Colonic mucosa (tissue), 4 donors: ENCODE results near the gene AGPAT3. TPM values are rescaled to one million over a fixed set of nuclear protein-coding genes. Genes with fewer than 3 reads are reported as not detected.

Experiments used
- DNase-seq: peaks from one replicate; pipeline ENCODE4 v3.0.0-alpha.2; 2020
- H3K27ac ChIP-seq: fragments of 200-600 bp; one replicate; pipeline ENCODE4 v1.8.0; 2021
- H3K27me3 ChIP-seq: fragments of 200-600 bp; one replicate; pipeline ENCODE4 v1.8.0; 2021
- H3K36me3 ChIP-seq: fragments of 200-600 bp; one replicate; pipeline ENCODE4 v1.8.0; 2021
- H3K4me1 ChIP-seq: fragments of 200-600 bp; one replicate; pipeline ENCODE4 v1.8.0; 2021; ENCODE audit warnings: mild to moderate bottlenecking
- H3K4me3 ChIP-seq: fragments of 200-600 bp; one replicate; pipeline ENCODE4 v1.8.0; 2021
- H3K9ac ChIP-seq, 2 donors: one replicate each; pipeline ENCODE4 v1.7.0; 2013; ENCODE audit warnings: control low read depth in 2 of 2, low read depth in 2 of 2, low read length in 2 of 2
- H3K9me3 ChIP-seq: fragments of 200-600 bp; one replicate; pipeline ENCODE4 v1.8.0; 2021
- intact Hi-C: fragments of 100-400 bp; cut with DNase I; formaldehyde crosslinking; loops from one replicate; pipeline ENCODE4 v1.14.1; 2022
- total RNA-seq, 2 donors: library from RNA; stranded (reverse); fragmentation: NEBNext Ultra II Directional in 1 of 2; extraction: Animal tissue kit (Norgen Biotek cat#: 25700) in 1 of 2; gene quantifications; one replicate each; pipeline ENCODE4 v1.2.1, GENCODE V29; 2021
- TF ChIP-seq, protein P1 (sequence below): fragments of 200-600 bp; IDR thresholded peaks from one replicate; pipeline ENCODE4 v1.8.0; 2022; ENCODE audit warnings: antibody characterized with exemption, mild to moderate bottlenecking
- donor health status: healthy.
- donor health status: DM: no; HTN: no; CAD: no.
- donor health status: DM: no; HTN: no; CAD: no.

AGPAT3 gene
- total RNA-seq, 2 donors from 2014 or later = 82.2 to 101 TPM

DNA sequence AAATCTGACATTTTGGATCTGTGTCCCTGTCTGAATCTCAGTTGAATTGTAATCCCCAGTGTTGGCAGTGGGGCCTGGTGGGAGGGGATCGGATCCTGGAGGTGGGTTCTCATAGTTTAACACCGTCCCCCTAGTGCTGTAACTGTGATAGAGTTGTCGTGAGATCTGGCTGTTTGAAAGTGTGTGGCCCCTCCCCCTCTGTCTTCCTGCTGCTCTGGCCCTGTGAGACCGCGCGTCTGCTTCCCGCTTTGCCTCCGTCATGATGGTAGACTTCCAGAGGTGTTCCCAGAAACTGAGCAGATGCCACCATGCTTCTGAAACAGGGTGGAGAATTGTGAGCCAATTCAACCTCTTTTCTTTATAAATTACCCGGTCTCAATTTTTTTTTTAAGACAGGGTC is 25.0 kb downstream of the AGPAT3 start:
- DNase-seq = no peak
- Histone ChIP-seq H3K9me3 (no peaks in the 10 kb centered on the region), H3K4me3 (no peak overlapping the region), H3K27ac (no peak overlapping the region), H3K27me3 (no peaks in the 10 kb centered on the region), H3K4me1 (no peaks in the 10 kb centered on the region), H3K9ac (no peak overlapping the region), H3K36me3 (no peaks in the 10 kb centered on the region)
- intact Hi-C loops = no loop called here
- TF ChIP-seq, protein P1, sequence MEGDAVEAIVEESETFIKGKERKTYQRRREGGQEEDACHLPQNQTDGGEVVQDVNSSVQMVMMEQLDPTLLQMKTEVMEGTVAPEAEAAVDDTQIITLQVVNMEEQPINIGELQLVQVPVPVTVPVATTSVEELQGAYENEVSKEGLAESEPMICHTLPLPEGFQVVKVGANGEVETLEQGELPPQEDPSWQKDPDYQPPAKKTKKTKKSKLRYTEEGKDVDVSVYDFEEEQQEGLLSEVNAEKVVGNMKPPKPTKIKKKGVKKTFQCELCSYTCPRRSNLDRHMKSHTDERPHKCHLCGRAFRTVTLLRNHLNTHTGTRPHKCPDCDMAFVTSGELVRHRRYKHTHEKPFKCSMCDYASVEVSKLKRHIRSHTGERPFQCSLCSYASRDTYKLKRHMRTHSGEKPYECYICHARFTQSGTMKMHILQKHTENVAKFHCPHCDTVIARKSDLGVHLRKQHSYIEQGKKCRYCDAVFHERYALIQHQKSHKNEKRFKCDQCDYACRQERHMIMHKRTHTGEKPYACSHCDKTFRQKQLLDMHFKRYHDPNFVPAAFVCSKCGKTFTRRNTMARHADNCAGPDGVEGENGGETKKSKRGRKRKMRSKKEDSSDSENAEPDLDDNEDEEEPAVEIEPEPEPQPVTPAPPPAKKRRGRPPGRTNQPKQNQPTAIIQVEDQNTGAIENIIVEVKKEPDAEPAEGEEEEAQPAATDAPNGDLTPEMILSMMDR = no peak

DNA sequence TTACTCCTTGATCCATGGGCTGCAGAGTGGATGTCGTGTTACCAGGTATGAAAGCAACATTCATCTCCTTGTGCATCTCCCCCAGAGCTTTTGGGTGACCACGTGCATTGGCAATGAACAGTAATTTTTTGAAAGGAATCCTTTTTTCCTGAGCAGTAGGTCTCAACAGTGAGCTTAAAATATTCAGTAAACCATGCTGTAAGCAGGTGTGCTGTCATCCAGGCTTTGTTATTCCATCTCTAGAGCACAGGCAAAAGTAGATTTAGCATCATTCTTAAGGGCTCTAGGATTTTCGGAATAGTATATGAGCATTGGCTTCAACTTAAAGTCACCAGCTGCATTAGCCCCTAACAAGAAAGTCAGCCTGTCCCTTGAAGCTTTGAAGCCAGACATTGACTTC is 27.3 kb downstream of the AGPAT3 start:
- H3K9me3 ChIP-seq = no peaks in the 10 kb centered on the region
- H3K27ac ChIP-seq = no peak overlapping the region
- no peaks in the 10 kb centered on the region for H3K36me3 ChIP-seq
- H3K4me3 ChIP-seq = no peak overlapping the region
- no peaks in the 10 kb centered on the region for H3K4me1 ChIP-seq
- no peaks in the 10 kb centered on the region for H3K27me3 ChIP-seq
- intact Hi-C loops = no loop called here
- TF ChIP-seq, protein P1 = no peak
- no peak overlapping the region for H3K9ac ChIP-seq
- no peak for DNase-seq

DNA sequence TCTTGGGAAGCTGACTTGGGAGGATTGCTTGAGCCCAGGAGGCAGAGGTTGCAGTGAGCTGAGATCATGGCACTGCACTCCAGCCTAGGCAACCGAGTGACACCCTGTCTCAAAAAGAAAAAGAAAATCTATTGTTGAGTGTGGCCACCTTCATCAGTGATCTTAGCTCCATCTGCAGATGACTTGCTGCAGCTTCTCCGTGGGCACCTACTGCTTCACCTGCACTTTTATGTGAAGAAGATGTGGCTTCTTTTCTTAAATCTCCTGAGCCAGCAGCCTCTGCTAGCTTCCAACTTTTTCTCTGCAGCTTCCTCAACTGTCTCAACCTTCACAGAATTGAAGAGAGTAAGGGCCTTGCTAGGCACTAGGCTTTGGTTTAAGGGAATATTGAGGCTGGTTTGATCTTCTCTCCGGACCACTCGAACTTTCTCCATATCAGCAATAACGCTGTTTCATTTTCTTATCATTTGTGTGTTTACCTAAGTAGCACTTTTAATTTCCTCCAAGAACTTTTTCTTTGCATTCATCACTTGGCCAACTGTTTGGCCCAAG is 28.0 kb downstream of the AGPAT3 start:
- H3K36me3 ChIP-seq = no peaks in the 10 kb centered on the region
- intact Hi-C loops = no loop called here
- H3K4me3 ChIP-seq = no peak overlapping the region
- H3K4me1 ChIP-seq = no peaks in the 10 kb centered on the region
- H3K9me3 ChIP-seq = no peaks in the 10 kb centered on the region
- no peaks in the 10 kb centered on the region for H3K27me3 ChIP-seq
- no peak overlapping the region for H3K9ac ChIP-seq
- no peak for DNase-seq
- H3K27ac ChIP-seq = no peak overlapping the region
- TF ChIP-seq, protein P1 = no peak

DNA sequence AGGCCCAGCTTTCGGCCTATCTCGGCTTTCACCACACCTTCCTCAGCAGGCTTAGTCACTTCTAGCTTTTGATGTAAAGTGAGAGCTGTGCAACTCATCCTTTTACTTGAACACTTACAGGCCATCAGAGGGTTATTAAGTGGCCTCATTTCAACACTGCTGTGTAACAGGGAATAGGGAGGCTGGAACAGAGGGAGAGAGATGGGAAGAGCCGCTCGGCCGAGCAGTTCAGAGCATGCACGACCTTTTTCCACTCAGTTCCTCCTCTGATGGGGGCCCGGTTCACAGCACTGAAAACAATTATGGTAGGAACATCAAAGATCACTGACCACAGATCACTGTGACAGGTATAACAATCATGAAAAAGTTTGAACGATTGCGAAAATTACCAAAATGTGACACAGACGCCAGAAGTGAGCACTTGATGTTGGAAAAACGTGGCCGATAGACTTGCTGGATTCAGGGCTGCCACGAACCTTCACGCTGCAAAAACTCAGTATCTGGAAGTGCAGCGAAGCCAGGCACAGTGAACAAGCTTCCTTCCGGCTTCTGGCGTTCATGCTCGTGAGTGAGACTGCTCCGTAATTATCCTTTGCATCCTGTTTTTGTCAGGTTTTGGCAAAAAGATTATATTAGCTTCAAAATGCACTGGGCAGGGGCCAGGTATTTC is 28.6 kb downstream of the AGPAT3 start:
- Histone ChIP-seq H3K4me3 (no peak overlapping the region), H3K4me1 (no peaks in the 10 kb centered on the region), H3K36me3 (no peaks in the 10 kb centered on the region), H3K9ac (no peak overlapping the region), H3K9me3 (no peaks in the 10 kb centered on the region), H3K27me3 (no peaks in the 10 kb centered on the region), H3K27ac (no peak overlapping the region)
- no peak for DNase-seq
- TF ChIP-seq, protein P1 = no peak
- intact Hi-C loops = no loop called here

DNA sequence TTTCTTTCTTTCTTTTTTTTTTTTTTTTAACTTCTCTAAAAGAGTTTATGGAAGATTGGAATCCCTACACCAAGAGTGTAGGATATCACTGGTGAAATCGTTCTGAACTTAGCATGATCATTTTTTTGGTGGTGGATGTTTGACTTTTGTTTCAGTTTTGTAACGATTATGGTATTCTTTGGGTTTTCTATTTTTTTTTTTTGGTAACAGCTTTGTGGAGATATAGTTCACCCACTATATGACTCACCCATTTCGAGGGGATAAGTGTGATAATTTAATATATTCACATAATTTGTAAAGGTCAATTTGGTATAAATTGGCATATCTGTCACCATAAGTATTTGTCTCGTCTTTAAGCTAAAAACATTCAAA is 29.2 kb downstream of the AGPAT3 start:
- H3K9ac ChIP-seq = no peak overlapping the region
- H3K27ac ChIP-seq = no peak overlapping the region
- TF ChIP-seq, protein P1 = no peak
- no peak for DNase-seq
- no peaks in the 10 kb centered on the region for H3K4me1 ChIP-seq
- H3K4me3 ChIP-seq = no peak overlapping the region
- no peaks in the 10 kb centered on the region for H3K27me3 ChIP-seq
- H3K9me3 ChIP-seq = no peaks in the 10 kb centered on the region
- H3K36me3 ChIP-seq = no peaks in the 10 kb centered on the region
- intact Hi-C loops = no loop called here
